ENCODE data around the gene ACO2. TPM values are rescaled to one million over a fixed set of nuclear protein-coding genes. Genes with fewer than 3 reads are reported as not detected.
A peak's percentile ranks its signal among the peaks of the same experiment; 100 is the strongest.

ACO2 gene
- total and polyA plus RNA-seq, 2 of the 13 experiments (the other 11 are each of a cell fraction or from before 2014, with no cell fraction given): 19.2 to 45.6 TPM

- no peak for TF ChIP-seq CEBPB (IDR thresholded peaks at IDR 0.05; ENCODE audit: borderline replicate concordance, low read depth, low read length)
- TF ChIP-seq ZNF335 (CRISPR knock-in tag; IDR thresholded peaks at IDR 0.05): peak; percentile 65; the same call in 1 of the 2 replicates
- TF ChIP-seq HHEX (CRISPR knock-in tag; IDR thresholded peaks at IDR 0.05): no peak
- TF ChIP-seq PRPF4 (IDR thresholded peaks at IDR 0.05; ENCODE audit: low read depth, low read length, poor library complexity, severe bottlenecking): no peak
- TF ChIP-seq ZNF678 (CRISPR knock-in tag; IDR thresholded peaks at IDR 0.05): no peak
- no peak for TF ChIP-seq CBX5 (CRISPR knock-in tag; IDR thresholded peaks at IDR 0.05; ENCODE audit: borderline replicate concordance)
- TF ChIP-seq EHMT2 (IDR thresholded peaks at IDR 0.05; ENCODE audit: borderline replicate concordance, low read depth, low read length): no peak
- TF ChIP-seq RBM39 (IDR thresholded peaks at IDR 0.05; ENCODE audit: low read depth, low read length, poor library complexity, severe bottlenecking): peak; percentile 74
- TF ChIP-seq DNMT1 (CRISPR knock-in tag; IDR thresholded peaks at IDR 0.05): no peak
- no peak for TF ChIP-seq PLSCR1 (CRISPR knock-in tag; IDR thresholded peaks at IDR 0.05; ENCODE audit: borderline replicate concordance)
- TF ChIP-seq MATR3 (CRISPR knock-in tag; IDR thresholded peaks at IDR 0.05): no peak
- 0 out of 2 replicates have a peak, but pooled peaks have one; percentile 43 for TF ChIP-seq ZNF709 (CRISPR knock-in tag; IDR thresholded peaks at IDR 0.05)
- peak; percentile 67; the same call in 1 of the 2 replicates for TF ChIP-seq SP4 (CRISPR knock-in tag; IDR thresholded peaks at IDR 0.05)
- no peak for TF ChIP-seq ZBTB3 (CRISPR knock-in tag; IDR thresholded peaks at IDR 0.05; ENCODE audit: borderline replicate concordance, low read depth)
- no peak for TF ChIP-seq ZNF318 (CRISPR knock-in tag; IDR thresholded peaks at IDR 0.05)
- TF ChIP-seq ZNF891 (CRISPR knock-in tag; IDR thresholded peaks at IDR 0.05): no peak
- TF ChIP-seq PRDM10 (CRISPR knock-in tag; IDR thresholded peaks at IDR 0.05; ENCODE audit: low read depth): no peak
Observed at GRCh38 chr22:41444360-41445128, 24.4 kb upstream of the ACO2 start (continued).

Measured in HepG2 (cell line).